ENCODE measurements around the gene SLC16A2. TPM values are rescaled to one million over a fixed set of nuclear protein-coding genes. Genes with fewer than 3 reads are reported as not detected.

The SLC16A2 gene
- total RNA-seq, 1 experiment from 2014 or later, result 78.7 TPM

DNA sequence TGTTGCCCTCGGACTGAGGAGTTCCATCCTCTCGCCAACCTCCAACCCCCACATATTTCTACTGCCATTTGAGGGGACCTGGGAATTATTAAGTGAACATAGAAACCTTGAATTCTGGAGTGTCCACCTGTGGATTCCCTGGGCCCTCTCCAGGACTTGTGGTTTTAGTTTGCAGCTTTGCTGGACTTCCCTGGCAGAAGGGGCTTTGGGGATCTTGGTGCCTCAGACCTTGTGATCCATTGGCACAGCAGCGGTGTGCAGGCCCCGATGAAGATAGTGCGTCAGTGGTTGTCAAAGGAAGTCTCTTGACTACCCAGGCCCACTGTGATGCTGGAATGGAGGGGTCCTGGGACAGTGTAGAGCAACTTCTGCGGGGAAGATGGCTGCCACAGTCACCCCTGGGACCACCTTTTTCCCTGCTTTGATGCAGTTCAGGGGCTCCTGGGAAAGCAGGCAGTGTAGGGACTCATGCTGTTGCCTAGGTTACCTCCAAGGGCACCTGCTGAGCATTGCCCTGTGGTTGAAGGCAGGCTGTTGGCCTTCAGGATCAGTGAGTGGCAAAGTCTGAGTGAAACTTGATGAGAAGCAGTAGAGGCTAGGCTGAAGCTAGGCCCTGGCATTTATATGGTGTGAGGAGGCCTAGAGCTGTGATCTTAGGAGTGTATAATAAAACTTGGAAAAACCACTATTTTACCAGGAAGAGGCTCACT is 2.2 kb downstream of the SLC16A2 start:
- Histone ChIP-seq H3K27me3 (ENCODE audit: control insufficient read depth, insufficient read depth, low read length) (peaks cover 9% of the 10 kb centered on the region), H3K4me3 (ENCODE audit: insufficient read depth, low read depth, low read length) (peak overlapping the region; percentile 76), H3K36me3 (replicated peaks; ENCODE audit: control insufficient read depth, insufficient read depth, low read length) (no peaks in the 10 kb centered on the region; the same call in 1 of the 2 replicates)
- peak; percentile 29 for DNase-seq

DNA sequence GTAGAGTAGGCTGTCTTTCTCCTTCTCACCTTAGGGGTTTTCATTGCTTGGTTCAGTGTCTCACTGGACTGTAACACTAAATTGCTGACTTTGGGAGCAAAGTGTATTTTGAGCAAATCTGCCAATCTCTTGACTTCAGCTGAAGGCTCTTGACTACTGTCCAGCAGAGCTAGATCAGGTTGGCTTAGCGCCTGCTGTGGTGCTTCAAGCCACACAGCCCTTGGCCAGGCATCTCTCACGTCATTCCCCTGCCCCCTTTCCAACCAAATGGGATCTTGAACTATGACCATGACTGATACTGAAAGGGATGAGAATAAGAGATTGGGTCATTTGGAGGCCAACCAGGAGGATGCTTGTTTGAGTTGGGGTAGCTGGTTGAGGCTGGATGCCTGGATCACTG is 4.8 kb downstream of the SLC16A2 start:
- Histone ChIP-seq H3K36me3 (replicated peaks; ENCODE audit: control insufficient read depth, insufficient read depth, low read length) (no peaks in the 10 kb centered on the region; the same call in 1 of the 2 replicates), H3K27me3 (ENCODE audit: control insufficient read depth, insufficient read depth, low read length) (peaks cover 6% of the 10 kb centered on the region), H3K4me3 (ENCODE audit: insufficient read depth, low read depth, low read length) (no peak overlapping the region)
- no peak for DNase-seq

DNA sequence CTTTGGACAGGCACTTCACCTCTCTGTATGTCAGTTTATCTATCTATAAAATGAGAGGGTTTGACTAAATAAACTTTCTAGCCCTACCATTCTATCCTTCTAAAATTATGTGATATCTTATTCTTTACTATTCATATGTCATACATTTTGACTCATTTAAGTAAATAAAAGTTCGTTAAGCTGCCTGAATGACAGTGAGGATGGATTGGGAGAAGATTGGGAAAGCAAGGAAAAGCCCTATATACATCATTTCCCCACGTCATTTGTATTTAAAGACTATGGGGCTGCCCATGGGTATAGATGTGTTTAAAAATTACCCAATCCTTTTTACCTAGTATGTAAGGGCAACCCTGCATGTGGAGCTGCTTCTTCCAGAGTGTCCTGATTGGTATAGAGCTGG is 5.3 kb downstream of the SLC16A2 start:
- DNase-seq, result no peak
- Histone ChIP-seq H3K36me3 (replicated peaks; ENCODE audit: control insufficient read depth, insufficient read depth, low read length) (no peaks in the 10 kb centered on the region; the same call in 1 of the 2 replicates), H3K27me3 (ENCODE audit: control insufficient read depth, insufficient read depth, low read length) (peaks cover 3% of the 10 kb centered on the region; the same call in 1 of the 2 replicates), H3K4me3 (ENCODE audit: insufficient read depth, low read depth, low read length) (no peak overlapping the region)

DNA sequence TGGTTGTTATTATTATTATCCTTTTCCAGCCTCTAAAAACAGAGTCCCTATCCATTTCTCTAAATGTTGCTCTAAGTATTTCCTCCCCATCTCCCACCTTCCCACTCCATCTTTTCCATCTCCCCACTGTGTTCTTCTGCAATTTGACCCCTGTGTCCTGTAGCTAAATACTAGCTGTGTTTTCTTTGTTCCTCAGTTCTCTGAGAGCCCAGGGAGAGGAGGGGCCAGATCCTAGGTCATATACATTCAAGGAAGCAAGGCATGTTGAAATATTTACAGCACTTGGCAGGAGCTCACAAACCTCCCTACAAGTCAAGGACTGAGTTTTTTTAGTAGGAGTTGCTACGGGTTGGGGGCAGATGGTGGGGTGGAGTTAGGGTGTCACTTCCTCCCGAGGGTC is 10.5 kb downstream of the SLC16A2 start:
- Histone ChIP-seq H3K36me3 (replicated peaks; ENCODE audit: control insufficient read depth, insufficient read depth, low read length) (no peaks in the 10 kb centered on the region), H3K4me3 (ENCODE audit: insufficient read depth, low read depth, low read length) (no peak overlapping the region), H3K27me3 (ENCODE audit: control insufficient read depth, insufficient read depth, low read length) (no peaks in the 10 kb centered on the region)
- peak; percentile 11 for DNase-seq

DNA sequence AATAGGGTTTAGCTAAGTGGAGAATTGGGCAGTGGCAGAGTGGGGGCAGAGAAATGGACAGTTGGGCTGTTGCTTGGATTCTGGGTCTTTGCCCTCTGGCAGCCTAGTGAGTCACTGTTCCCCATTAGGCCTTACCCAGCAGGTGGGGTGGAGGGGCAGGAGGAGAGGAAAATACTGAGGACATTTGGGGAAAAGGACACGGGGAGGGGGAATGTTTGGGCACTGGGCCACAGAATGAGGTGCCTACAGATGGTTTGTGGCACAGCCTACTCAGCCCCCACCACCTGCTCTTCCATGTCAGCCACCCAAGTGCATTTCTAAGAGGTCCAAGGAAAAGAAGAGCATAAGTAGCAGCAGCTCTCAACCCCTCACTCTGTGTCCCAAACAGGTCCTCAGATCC is 13.0 kb downstream of the SLC16A2 start:
- Histone ChIP-seq H3K36me3 (replicated peaks; ENCODE audit: control insufficient read depth, insufficient read depth, low read length) (no peaks in the 10 kb centered on the region), H3K27me3 (ENCODE audit: control insufficient read depth, insufficient read depth, low read length) (no peaks in the 10 kb centered on the region), H3K4me3 (ENCODE audit: insufficient read depth, low read depth, low read length) (no peak overlapping the region)
- DNase-seq, result no peak

DNA sequence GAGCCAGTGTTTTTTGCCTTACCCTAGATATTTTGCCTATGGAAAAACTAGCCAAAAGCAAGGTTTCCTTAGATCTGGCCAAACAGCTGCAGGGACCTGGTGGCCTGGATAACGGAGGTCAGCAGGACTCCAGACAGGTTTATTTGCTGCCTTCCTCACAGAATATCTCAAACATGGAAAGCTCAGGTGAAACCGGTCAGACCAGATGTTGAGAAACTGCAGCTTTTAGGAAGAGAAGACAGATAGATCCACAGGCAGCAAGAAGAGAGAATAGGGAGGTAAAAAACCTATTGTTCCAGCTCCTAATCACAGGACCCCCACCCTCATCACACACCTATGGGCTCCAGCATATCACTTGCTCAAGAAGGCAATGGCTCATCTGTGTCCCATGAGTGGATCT is 16.2 kb downstream of the SLC16A2 start:
- Histone ChIP-seq H3K36me3 (replicated peaks; ENCODE audit: control insufficient read depth, insufficient read depth, low read length) (no peaks in the 10 kb centered on the region), H3K27me3 (ENCODE audit: control insufficient read depth, insufficient read depth, low read length) (no peaks in the 10 kb centered on the region), H3K4me3 (ENCODE audit: insufficient read depth, low read depth, low read length) (no peak overlapping the region)
- DNase-seq, result no peak

DNA sequence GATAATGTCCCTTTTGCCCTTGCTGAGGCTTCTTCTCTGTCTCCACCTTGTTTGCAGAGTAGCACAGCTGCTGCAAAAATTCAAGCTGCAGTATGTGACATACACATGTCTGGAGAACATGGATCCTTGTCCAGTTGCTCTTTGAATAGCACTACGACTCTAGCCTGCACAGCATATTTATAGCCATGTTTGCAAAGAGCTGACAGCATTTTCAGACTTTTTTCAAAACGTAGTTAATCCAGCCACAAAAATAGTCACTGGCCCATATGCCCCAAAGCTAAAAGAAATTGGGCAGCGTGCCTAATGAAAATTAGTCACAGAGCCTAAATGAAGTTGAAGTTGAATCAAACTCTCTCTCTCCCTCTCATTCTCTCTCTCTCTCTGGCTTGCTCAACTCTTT is 17.5 kb downstream of the SLC16A2 start:
- Histone ChIP-seq H3K4me3 (ENCODE audit: insufficient read depth, low read depth, low read length) (no peak overlapping the region), H3K27me3 (ENCODE audit: control insufficient read depth, insufficient read depth, low read length) (no peaks in the 10 kb centered on the region), H3K36me3 (replicated peaks; ENCODE audit: control insufficient read depth, insufficient read depth, low read length) (no peaks in the 10 kb centered on the region)
- no peak for DNase-seq

DNA sequence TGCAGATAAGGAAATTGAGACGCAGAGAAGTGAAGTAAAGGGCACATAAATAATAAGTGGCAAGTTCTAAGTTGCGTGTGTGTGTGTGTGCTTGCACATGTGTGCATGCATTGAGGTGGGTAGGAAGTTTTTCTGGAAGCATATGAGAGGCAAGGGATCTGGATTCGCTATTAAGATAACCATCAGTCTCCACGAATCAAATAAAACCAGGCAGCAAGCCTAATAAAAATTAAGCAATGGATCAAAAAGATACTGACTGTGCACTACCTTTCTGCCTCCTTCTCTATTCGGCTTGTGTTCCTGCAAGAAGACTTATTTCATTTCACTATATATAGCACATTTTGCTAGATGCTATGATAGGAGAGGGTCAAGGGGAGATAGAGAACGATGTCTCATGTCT is 23.8 kb downstream of the SLC16A2 start:
- Histone ChIP-seq H3K36me3 (replicated peaks; ENCODE audit: control insufficient read depth, insufficient read depth, low read length) (no peaks in the 10 kb centered on the region), H3K4me3 (ENCODE audit: insufficient read depth, low read depth, low read length) (no peak overlapping the region), H3K27me3 (ENCODE audit: control insufficient read depth, insufficient read depth, low read length) (no peaks in the 10 kb centered on the region)
- DNase-seq, result no peak

DNA sequence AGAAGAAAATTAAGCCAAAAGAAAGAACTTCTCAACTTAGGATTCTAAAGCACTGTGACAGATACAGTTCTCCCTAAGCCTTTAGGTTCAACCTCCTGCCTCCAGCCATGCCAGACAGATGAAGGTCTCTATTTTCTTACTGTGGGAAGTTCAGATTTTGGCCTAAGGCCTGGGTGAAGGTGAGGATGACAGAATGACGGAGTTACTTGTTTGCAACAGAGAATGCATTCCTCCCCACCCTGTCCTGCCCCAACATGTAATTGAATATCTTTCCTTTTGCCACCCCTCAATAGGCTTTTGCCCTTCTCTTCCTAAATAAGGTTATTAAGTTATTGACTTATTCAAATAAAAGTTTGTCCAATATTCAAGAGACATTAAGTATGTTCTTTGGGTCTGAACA is 25.6 kb downstream of the SLC16A2 start:
- H3K4me3 ChIP-seq (ENCODE audit: insufficient read depth, low read depth, low read length), result no peak overlapping the region
- H3K36me3 ChIP-seq (replicated peaks; ENCODE audit: control insufficient read depth, insufficient read depth, low read length), result no peaks in the 10 kb centered on the region
- DNase-seq, result no peak
- no peaks in the 10 kb centered on the region for H3K27me3 ChIP-seq (ENCODE audit: control insufficient read depth, insufficient read depth, low read length)

DNA sequence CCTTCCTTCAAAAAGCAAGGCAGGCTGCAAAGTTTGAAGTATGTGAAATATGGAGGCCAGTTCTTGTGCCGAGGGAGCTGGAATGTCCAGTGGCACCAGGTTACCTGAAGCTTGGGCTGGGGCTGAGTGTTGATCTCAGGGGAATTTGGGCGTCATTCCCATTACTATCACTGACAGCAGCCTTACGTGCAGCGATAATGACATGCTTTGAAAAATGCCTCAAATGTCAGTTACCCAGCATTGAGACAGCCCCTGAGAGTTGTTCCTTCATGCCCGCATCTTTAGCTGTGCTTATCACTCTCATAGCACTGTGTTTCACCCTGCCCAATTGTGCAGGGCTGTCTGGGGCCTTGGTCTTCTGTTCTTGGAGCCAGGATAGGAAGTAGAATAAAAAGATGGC is 27.4 kb downstream of the SLC16A2 start:
- Histone ChIP-seq H3K27me3 (ENCODE audit: control insufficient read depth, insufficient read depth, low read length) (no peaks in the 10 kb centered on the region), H3K36me3 (replicated peaks; ENCODE audit: control insufficient read depth, insufficient read depth, low read length) (no peaks in the 10 kb centered on the region), H3K4me3 (ENCODE audit: insufficient read depth, low read depth, low read length) (no peak overlapping the region)
- DNase-seq, result no peak

DNA sequence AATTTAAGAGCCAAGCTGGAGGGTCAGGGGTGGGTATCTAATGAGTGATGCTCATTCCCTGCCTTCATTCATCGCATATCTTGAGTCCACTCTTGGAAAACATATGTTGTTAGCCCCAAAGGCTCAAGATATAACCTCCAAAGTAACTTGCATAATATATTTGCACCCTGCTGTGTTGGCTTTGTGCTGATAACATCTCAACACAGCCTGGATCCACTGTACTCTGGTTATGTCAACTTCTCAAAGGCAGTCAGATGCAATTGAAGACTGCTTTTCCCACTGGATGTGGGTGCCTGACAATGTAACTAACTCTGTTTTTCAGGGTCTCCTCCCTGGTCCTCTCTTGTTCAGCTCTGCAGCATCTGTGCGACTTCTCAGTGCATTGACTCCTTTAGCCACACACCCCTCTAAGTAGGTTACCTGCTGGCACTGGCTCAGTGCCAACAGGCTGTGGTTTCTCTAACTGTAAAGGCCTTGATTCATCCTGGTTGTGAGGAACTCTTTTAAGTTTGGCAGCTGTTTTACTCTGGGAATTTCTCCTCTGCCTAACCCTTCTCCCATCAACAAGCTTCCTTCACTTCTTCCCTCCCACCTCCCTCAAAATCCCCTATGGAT is 28.1 kb downstream of the SLC16A2 start:
- DNase-seq, result no peak
- Histone ChIP-seq H3K4me3 (ENCODE audit: insufficient read depth, low read depth, low read length) (no peak overlapping the region), H3K36me3 (replicated peaks; ENCODE audit: control insufficient read depth, insufficient read depth, low read length) (no peaks in the 10 kb centered on the region), H3K27me3 (ENCODE audit: control insufficient read depth, insufficient read depth, low read length) (no peaks in the 10 kb centered on the region)

DNA sequence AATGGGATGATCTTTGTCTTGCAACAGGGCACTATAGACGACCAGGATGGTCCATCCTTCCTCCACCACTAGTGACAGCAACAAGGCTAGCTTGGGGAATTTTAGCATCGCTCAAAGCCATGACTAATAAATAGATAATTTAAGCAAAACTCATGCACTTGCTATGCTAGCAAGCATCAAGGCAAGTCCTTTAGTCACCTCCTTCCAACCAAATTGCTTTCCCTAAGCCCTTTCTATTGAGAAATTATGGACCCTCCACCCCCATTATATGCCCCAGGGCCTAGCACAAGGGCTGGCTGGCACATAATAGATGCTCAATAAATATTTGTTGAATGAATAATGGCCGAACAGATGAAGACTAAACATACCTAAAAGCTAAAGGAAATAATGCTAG is 28.6 kb downstream of the SLC16A2 start:
- H3K27me3 ChIP-seq (ENCODE audit: control insufficient read depth, insufficient read depth, low read length), result no peaks in the 10 kb centered on the region
- DNase-seq, result no peak

DNA sequence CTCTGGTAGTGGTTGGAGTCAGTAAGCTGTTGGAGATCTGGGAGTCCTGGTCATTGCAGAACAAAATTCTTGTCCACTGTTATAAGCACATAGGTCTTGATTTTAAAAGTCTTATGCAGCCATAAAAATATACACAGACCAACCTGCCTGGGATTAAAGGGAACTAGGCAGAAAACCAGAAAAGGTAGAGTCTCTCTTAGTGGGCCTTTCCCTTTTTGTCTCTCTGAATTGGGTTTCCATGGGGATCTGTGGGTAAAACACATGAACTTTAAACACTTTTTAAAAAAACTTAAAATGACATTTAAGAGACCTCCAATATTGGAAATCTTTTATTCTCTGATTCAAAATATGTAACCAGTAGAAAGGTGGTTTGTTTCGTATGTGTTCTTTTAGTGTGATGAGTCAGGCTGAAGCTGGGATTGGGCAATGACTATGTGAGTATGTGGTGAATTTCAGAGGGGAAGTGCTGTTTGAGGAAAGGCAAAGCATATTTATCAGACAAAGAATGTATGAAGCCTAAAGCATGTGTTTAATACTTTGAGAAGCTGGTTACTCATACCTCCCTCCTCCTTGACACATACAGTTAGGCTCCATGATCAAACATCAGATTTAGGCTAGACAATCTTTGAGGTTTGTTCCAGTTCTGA is 29.6 kb downstream of the SLC16A2 start:
- Histone ChIP-seq H3K27me3 (ENCODE audit: control insufficient read depth, insufficient read depth, low read length) (no peaks in the 10 kb centered on the region), H3K4me3 (ENCODE audit: insufficient read depth, low read depth, low read length) (no peak overlapping the region), H3K36me3 (replicated peaks; ENCODE audit: control insufficient read depth, insufficient read depth, low read length) (no peaks in the 10 kb centered on the region)
- DNase-seq, result no peak

More for the DNA sequence above, 28.6 kb downstream of the SLC16A2 start:
- Histone ChIP-seq H3K36me3 (replicated peaks; ENCODE audit: control insufficient read depth, insufficient read depth, low read length) (no peaks in the 10 kb centered on the region), H3K4me3 (ENCODE audit: insufficient read depth, low read depth, low read length) (no peak overlapping the region)

DNA sequence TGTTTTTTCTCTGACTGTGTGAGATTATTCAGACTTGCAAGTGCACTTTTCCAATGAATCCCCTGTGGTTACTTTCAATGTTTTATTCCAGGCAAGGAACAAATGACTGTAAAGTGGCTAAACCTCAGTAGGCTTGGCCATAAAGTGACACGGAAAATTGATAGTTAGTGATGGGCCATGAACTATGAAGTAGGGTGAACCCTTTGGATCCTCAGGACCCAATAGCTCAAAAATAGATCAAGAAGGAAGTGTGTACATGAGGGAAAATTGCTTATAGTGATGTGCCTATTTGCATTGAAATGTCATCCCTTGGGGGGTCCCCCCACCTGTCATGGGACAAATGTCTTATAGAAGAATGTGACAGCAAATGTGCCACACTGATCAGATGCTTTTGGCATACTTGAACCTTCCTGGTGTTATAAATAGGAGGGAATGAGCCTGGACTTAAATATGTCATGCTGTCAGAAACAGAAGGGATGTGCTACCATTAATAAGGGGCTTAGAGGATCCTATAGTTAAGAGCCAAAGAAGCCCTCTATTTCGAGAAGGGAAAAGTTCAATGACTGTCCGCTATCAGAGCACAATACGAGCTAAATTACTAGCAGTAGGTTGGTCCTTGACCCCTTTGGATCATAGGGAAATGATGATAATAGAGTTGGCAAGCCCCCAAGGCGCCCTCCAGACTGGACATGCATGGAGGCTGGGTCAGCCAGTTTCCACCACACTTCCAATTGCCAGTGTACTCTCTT is 30.3 kb downstream of the SLC16A2 start:
- Histone ChIP-seq H3K4me3 (ENCODE audit: insufficient read depth, low read depth, low read length) (no peak overlapping the region), H3K36me3 (replicated peaks; ENCODE audit: control insufficient read depth, insufficient read depth, low read length) (no peaks in the 10 kb centered on the region), H3K27me3 (ENCODE audit: control insufficient read depth, insufficient read depth, low read length) (no peaks in the 10 kb centered on the region)
- no peak for DNase-seq

DNA sequence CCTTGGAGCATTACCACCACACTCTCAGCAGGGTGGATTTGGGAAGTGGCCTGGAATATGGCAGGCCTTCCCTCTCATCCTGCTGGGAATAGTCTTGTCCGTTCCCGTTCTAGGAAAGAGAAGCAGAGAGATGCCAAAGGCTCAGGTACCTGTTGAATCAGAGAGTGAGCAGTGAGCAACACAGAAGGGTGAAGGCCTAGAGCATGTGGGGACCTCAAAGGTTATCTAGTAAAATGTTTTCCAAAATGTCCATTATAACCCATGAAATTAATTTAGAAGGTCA is 30.8 kb downstream of the SLC16A2 start:
- H3K4me3 ChIP-seq (ENCODE audit: insufficient read depth, low read depth, low read length), result no peak overlapping the region
- H3K27me3 ChIP-seq (ENCODE audit: control insufficient read depth, insufficient read depth, low read length), result no peaks in the 10 kb centered on the region
- H3K36me3 ChIP-seq (replicated peaks; ENCODE audit: control insufficient read depth, insufficient read depth, low read length), result no peaks in the 10 kb centered on the region
- DNase-seq, result no peak

Measured in H7 (cell line).